H4 (cell line): ENCODE measurements around the gene ST14. TPM values are rescaled to one million over a fixed set of nuclear protein-coding genes. Genes with fewer than 3 reads are reported as not detected.
A peak's percentile ranks its signal among the peaks of the same experiment; 100 is the strongest.
"Not testable (repeated sequence)": the region's sequence is repeated elsewhere in the genome, so short reads cannot be mapped to it uniquely, and the experiment has no call there.

Experiments
- DNase-seq: peaks from one replicate; pipeline ENCODE4 v3.0.0-alpha.2; 2015; ENCODE audit warnings: low spot score
- total RNA-seq: library from RNA; depleted of rRNA; stranded (reverse); fragments of >200 nt; shearing (Covaris generic); gene quantifications from 2 replicates; pipeline ENCODE4 v1.2.3, GENCODE V29; 2014

ST14 gene
- total RNA-seq, 1 experiment from 2014 or later: 0.02 TPM

DNA sequence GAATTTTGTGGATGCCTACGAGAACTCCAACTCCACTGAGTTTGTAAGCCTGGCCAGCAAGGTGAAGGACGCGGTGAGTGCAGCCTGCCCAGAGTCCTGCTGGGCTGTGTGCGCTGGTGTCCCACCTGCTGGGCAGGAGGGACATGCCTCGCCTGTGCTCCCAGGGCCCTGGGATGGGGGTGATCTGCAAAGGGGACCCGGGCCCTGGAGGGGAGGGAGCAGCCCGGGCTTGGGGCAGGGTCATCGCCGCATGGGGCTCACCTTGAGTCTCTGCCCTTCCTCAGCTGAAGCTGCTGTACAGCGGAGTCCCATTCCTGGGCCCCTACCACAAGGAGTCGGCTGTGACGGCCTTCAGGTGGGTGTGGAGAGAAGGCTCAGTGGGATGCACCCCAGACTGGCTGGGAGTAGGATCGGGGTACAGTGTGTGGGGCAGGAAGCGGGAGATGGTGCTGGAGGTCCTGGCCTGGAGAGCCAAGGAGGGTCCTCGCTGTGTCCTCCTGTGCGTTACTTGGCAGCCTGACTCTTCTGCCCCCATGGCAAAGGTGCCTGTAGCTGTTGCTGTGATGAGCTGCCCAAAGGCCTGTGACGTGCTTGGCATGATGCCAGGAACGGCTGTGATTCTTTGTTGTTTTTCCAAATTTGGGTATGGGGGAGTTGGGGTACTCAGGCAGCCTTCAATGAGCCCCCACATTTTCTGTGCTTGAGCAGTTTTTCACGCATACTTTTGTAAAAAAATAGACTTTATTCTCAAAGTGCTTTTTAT lies 29.2 kb downstream of the ST14 start:
- no peak for DNase-seq

GRCh38 chr11:130189492-130190210 lies 30.1 kb downstream of the ST14 start:
- DNase-seq: no peak

DNA sequence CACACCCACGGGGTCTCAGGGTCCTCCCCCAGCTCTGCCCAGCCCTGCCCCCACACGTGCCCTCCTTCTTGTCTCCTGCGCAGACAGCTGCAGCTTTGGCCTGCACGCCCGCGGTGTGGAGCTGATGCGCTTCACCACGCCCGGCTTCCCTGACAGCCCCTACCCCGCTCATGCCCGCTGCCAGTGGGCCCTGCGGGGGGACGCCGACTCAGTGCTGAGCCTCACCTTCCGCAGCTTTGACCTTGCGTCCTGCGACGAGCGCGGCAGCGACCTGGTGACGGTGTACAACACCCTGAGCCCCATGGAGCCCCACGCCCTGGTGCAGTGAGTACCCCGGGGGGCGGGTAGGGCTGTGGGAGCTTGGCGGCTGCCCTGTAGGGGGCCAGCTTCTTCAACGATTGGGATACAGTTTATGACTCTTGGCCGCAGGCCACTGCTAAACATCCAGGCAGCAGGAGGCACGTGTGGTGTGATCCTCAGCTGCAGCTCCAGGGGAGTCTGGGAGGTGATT lies 30.8 kb downstream of the ST14 start:
- no peak for DNase-seq

- DNase-seq: no peak
Measured at GRCh38 chr11:130191896-130192295, 32.3 kb downstream of the ST14 start.

GRCh38 chr11:130192845-130193267 lies 33.3 kb downstream of the ST14 start:
- no peak for DNase-seq

GRCh38 chr11:130193551-130193950 lies 34.0 kb downstream of the ST14 start:
- not testable (repeated sequence) for DNase-seq

GRCh38 chr11:130194241-130195023 lies 34.9 kb downstream of the ST14 start:
- DNase-seq: no peak

DNA sequence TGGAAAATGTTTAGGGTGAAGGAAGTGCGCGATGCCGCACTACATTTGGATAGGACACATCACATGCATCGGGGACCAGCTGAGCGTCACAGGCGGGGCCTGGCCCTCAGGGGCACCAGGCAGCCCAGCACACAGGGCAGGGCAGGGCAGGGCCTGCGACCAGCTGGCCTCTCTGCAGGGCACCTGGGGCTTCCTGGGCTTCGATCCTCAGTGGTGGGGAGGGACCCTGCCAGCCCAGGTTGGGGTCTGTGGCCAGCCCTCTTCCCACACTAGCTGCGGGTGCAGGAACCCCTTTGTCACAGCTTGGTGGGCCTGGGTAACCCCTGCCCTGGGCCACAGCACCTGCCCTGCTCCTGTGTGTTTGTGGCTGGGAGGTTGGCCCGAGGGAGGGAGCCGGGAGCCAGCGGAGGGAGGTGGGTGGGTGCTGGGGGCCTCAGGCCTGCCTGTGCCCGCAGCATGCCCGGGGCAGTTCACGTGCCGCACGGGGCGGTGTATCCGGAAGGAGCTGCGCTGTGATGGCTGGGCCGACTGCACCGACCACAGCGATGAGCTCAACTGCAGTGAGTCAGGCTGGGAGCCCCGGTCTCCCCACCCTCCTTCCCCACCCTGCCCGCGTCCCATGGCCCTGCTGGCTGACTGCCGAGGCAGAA lies 37.9 kb downstream of the ST14 start:
- DNase-seq: peak; percentile 79

DNA sequence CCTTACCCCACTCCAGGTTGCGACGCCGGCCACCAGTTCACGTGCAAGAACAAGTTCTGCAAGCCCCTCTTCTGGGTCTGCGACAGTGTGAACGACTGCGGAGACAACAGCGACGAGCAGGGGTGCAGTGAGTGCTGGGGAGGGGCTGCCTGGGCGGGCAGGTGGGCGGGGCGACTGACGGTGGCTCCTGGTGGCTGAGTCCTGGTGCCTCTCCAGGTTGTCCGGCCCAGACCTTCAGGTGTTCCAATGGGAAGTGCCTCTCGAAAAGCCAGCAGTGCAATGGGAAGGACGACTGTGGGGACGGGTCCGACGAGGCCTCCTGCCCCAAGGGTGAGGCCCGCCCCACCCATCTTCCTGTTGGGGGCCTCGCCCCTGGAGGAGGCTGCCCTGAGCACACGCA lies 38.7 kb downstream of the ST14 start:
- DNase-seq: no peak

DNA sequence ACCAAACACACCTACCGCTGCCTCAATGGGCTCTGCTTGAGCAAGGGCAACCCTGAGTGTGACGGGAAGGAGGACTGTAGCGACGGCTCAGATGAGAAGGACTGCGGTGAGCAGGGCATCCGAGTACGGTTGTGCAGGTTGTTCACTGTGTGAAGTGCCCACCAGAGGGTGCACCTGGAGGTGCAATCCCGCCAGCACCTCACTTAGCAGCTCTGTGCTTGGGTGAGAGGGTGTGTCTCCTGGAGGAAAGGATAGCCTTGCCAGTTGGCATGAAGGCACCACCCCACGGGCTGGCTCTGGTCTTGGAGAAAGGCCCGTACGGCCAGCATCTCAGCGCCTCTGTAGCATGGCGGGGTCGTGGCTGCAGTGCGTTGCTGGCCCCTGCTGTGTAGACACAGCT lies 39.4 kb downstream of the ST14 start:
- DNase-seq: no peak

GRCh38 chr11:130199792-130200191 lies 40.2 kb downstream of the ST14 start:
- DNase-seq: no peak

DNA sequence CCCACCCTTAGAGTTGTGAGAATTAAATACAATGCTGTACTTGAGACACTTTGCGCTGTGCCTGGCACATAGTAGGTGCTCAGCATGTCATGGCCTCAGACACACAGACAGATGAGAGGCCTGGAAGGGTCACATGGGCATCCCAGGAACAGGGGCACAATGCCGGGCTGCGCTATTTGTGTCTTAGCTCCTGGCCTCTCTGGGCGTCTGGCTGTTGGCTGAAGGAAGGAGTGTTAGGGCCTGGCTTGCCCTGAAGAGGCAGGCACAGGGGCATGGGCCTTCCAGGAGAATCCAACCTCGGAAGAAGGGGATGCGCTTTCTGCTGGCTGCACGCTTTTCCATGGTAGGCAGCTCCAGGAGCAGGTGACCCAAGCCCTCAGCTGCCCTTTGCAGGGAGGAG lies 41.4 kb downstream of the ST14 start:
- DNase-seq: no peak

GRCh38 chr11:130202009-130202817 lies 42.6 kb downstream of the ST14 start:
- no peak for DNase-seq

DNA sequence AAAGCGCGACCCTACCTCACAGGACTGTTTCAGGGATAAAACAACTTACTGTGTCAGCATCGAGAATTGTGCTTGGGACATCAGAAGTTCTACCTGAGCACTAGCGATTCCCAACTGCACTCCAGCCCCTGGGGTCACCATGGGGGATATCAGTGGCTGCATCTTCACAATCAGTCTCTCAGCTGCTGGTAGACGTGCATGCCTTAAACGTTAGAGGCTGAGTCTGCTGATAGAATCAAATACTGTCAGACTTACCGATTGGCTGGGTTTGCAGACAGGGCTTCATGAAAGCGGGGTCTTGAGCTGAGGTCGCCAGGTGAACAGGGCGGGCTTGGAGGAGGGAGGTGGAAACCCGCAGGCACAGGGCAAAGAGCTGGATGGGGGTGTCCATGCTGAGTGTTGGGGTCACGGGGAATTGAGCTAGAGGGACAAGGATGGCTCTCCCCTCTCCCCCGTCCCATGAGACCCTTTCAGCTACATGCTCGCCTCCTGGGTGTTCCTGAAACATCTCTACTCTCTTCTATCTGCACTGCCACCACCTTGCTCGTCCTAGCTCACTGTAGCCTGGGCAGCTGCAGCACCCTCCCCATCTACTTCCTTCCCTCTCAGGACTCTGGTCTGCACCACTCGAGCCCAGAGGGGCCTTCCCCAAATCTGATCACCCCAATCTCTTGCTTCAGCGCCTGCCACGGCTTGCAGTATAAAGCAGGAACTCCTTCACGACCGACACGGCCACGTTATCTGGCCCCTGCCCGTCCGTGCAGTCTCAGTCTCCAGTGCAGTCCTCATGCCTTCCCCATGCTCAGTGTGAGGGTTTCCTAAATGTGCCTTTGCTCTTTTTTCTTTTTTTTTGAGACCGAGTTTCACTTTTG lies 43.5 kb downstream of the ST14 start:
- DNase-seq: no peak

DNA sequence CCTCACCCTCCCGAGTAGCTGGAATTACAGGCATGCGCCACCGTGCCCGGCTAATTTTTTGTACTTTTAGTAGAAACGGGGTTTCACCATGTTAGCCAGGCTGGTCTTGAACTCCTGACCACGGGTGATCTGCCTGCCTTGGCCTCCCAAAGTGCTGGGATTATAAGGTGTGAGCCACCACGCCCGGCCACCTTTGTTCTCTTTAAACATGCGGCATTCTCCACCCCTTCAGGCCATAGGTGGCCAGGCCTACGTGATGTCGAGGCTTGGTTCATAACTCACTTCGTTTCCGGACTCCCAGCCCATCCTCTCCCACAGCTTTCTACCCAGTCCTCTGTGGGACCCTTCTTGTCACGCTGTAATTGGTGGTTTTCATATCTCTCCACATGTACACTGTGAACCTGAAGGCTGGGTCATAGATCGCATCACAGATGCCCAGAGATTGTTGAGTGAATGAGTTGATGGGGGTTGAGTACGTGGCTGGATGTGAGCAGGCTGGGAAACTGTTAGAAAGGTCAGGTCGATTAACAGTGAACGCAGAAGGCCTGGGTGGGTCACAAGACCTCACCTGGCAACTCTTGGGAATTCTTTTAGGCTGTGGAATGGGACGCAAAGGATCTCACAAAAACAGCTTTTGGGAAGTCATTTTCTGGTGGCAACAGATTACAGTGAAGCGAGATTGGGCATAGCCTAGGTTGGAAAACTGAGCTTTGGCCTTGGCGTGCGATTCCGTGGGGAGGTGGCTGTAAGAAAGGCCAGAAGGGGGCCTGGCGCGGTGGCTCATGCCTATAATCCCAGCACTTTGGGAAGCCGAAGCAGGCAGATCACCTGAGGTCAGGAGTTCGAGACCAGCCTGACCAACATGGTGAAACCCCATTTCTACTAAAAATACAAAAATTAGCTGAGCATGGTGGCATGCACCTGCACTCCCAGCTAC lies 44.5 kb downstream of the ST14 start:
- DNase-seq: no peak

DNA sequence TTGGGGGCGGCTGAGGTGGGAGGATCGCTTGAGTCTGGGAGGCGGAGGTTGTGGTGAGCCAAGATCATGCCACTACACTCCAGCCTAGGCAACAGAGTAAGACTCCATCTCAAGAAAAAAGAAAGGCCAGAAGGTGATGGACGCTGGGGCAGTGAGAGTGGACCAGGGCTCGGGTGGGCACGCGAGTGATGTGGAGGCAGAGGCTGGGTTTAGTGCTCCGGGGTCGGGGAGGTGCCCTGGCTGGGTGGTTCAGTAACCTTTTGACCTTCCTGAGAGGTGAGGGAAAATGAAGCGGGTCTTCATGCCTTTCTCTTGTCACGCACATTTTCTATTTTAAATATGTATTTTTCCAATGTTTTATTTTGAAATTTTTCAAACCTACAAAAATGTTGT lies 45.1 kb downstream of the ST14 start:
- DNase-seq: no peak

- DNase-seq: no peak
Measured at GRCh38 chr11:130206141-130206540, 46.6 kb downstream of the ST14 start.

DNA sequence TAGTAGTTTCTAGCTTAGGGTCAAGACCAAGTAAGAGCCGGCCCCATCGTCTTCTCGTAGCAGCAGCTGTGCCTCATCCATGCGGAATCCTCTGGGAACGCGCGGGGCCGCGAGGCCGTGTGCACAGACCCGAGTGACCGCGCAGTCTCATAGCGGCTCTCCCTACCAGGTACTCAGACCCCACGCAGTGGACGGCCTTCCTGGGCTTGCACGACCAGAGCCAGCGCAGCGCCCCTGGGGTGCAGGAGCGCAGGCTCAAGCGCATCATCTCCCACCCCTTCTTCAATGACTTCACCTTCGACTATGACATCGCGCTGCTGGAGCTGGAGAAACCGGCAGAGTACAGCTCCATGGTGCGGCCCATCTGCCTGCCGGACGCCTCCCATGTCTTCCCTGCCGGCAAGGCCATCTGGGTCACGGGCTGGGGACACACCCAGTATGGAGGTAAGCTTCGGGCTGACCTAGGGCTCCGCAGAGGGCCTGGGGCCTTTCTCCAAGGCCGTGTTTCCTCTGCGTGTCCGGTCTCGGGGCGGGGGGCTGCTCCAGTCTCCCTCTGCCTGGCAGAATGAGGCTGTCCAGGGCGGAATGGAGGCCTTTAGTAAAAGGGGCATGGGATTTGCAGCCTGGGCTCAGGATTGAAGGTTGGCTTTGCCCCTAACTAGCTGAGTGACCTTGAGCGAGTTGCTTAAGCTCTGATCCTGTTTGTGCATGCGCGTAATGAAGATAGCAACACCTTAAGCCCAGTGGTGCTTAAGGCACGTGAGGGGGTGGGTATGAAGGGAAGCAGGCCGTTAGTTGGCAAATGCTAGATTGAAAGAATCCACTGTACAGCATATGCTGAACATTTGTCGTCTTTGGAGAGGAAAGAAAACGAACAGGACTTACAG lies 48.9 kb downstream of the ST14 start:
- no peak for DNase-seq
